Measurements from ENCODE around the gene CUL1.

- TF ChIP-seq CREB1 (IDR thresholded peaks at IDR 0.05; ENCODE audit: low read depth) (no peak), YY1 (IDR thresholded peaks at IDR 0.05; ENCODE audit: low read depth) (no peak), TEAD4 (IDR thresholded peaks at IDR 0.05) (no peak), TAF1 (IDR thresholded peaks at IDR 0.05; ENCODE audit: low read depth) (no peak), REST (IDR thresholded peaks at IDR 0.05; ENCODE audit: low read depth) (no peak)
These were observed 19.7 kb downstream of the CUL1 start for GRCh38 chr7:148718431-148718830.
